Measurements from ENCODE around the gene RAB20.

Gene RAB20

GRCh38 chr13:110528371-110528770 is 33.2 kb downstream of the RAB20 start:
- no peak for DNase-seq

- DNase-seq, result no peak
Observed at GRCh38 chr13:110525328-110526319, 35.9 kb downstream of the RAB20 start.

- DNase-seq, result no peak
Observed at GRCh38 chr13:110524541-110525257, 36.8 kb downstream of the RAB20 start.

GRCh38 chr13:110523838-110524540 is 37.5 kb downstream of the RAB20 start:
- no peak for DNase-seq

- DNase-seq, result no peak
Observed at GRCh38 chr13:110523180-110523579, 38.3 kb downstream of the RAB20 start.

GRCh38 chr13:110522721-110523120 is 38.8 kb downstream of the RAB20 start:
- DNase-seq, result no peak

- no peak for DNase-seq
Observed at GRCh38 chr13:110521946-110522345, 39.6 kb downstream of the RAB20 start.

GRCh38 chr13:110521296-110521680 is 40.2 kb downstream of the RAB20 start:
- DNase-seq, result no peak

- DNase-seq, result no peak
Observed at GRCh38 chr13:110520431-110521295, 40.9 kb downstream of the RAB20 start.

GRCh38 chr13:110519506-110519905 is 42.0 kb downstream of the RAB20 start:
- DNase-seq, result no peak

- DNase-seq, result no peak
Observed at GRCh38 chr13:110519046-110519445, 42.5 kb downstream of the RAB20 start.

GRCh38 chr13:110518571-110518970 is 43.0 kb downstream of the RAB20 start:
- no peak for DNase-seq

- no peak for DNase-seq
Observed at GRCh38 chr13:110518226-110518525, 43.3 kb downstream of the RAB20 start.

- no peak for DNase-seq
Observed at GRCh38 chr13:110517505-110518225, 43.9 kb downstream of the RAB20 start.

GRCh38 chr13:110516500-110516899 is 45.0 kb downstream of the RAB20 start:
- DNase-seq, result no peak

- no peak for DNase-seq
Observed at GRCh38 chr13:110512198-110512740, 49.3 kb downstream of the RAB20 start.

GRCh38 chr13:110511509-110512181 is 49.9 kb downstream of the RAB20 start:
- DNase-seq, result no peak

GRCh38 chr13:110509971-110510786 is 51.3 kb downstream of the RAB20 start:
- DNase-seq, result no peak

- DNase-seq, result no peak
Observed at GRCh38 chr13:110509478-110509926, 52.0 kb downstream of the RAB20 start.
